ENCODE data around the gene LNP1.

DNA sequence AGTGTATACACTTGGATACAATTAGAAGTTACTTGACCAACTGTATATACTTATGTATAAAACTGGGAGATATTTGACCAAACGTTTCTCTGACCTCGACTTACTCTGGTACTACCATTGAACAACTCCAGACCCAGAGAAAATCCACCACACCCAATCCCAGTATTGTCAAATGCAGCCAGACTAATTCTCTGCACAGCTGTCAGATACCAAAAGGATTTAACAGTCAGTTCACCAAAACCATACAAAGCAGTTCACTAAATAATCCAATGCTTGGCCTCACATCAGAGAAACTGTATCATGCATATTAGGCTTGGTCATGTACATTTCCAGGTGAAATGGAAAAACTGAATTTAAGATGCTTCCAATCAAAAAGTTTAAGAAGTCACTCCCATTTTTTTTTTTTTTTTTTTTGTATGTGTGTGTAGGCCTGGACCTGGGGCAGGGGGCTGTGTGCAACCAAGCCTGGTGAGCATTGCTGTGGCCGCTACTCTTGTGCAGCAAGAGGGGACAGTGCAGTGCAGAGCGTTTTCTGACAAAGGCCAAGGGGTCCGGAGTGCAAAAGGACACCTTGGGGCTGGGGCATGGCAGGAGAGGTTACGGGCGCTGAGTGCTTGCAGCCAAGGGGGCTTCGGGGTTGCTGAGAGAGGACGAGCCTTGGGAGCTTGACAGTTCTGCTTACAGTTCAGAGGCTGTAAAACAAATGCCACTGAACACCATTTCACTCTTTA lies 1.8 kb upstream of the LNP1 start:
- TF ChIP-seq, protein P1, sequence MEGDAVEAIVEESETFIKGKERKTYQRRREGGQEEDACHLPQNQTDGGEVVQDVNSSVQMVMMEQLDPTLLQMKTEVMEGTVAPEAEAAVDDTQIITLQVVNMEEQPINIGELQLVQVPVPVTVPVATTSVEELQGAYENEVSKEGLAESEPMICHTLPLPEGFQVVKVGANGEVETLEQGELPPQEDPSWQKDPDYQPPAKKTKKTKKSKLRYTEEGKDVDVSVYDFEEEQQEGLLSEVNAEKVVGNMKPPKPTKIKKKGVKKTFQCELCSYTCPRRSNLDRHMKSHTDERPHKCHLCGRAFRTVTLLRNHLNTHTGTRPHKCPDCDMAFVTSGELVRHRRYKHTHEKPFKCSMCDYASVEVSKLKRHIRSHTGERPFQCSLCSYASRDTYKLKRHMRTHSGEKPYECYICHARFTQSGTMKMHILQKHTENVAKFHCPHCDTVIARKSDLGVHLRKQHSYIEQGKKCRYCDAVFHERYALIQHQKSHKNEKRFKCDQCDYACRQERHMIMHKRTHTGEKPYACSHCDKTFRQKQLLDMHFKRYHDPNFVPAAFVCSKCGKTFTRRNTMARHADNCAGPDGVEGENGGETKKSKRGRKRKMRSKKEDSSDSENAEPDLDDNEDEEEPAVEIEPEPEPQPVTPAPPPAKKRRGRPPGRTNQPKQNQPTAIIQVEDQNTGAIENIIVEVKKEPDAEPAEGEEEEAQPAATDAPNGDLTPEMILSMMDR (IDR thresholded peaks at IDR 0.05): no peak
- TF ChIP-seq POLR2A (IDR thresholded peaks at IDR 0.05): no peak

All from thyroid gland (tissue), 4 donors.